NT2/D1 (cell line): Measurements from ENCODE around the gene FLRT1.

ENCODE experiments used
- DNase-seq: peaks from one replicate; pipeline ENCODE4 v3.0.0-alpha.2; 2011; ENCODE audit warnings: low read depth, low spot score
- H3K27me3 ChIP-seq: 2 replicates; pipeline ENCODE4 v1.6.0; 2011; ENCODE audit warnings: mild to moderate bottlenecking; ENCODE audit not compliant: insufficient read length, insufficient read depth
- H3K36me3 ChIP-seq: 2 replicates; pipeline ENCODE4 v1.6.1; 2011; ENCODE audit warnings: mild to moderate bottlenecking, low read length, mixed read lengths; ENCODE audit not compliant: insufficient read depth, insufficient read length
- H3K4me1 ChIP-seq: 2 replicates; pipeline ENCODE4 v1.5.1; 2011; ENCODE audit not compliant: insufficient read depth, insufficient read length
- H3K4me3 ChIP-seq: 2 replicates; pipeline ENCODE4 v1.5.1; 2011; ENCODE audit warnings: low read depth; ENCODE audit not compliant: insufficient read length
- H3K9ac ChIP-seq: 2 replicates; pipeline ENCODE4 v1.6.0; 2011; ENCODE audit warnings: low read depth; ENCODE audit not compliant: insufficient read length
- H3K9me3 ChIP-seq: 2 replicates; pipeline ENCODE4 v1.5.1; 2011; ENCODE audit warnings: mild to moderate bottlenecking, low read length; ENCODE audit not compliant: insufficient read depth
- SUZ12 ChIP-seq: IDR thresholded peaks from 2 replicates; pipeline ENCODE4 v1.6.1; 2011; ENCODE audit not compliant: insufficient read length, insufficient read depth; ENCODE audit errors: extremely low read depth
- YY1 ChIP-seq: IDR thresholded peaks from 2 replicates; pipeline ENCODE4 v1.6.1; 2011; ENCODE audit not compliant: insufficient read length, insufficient read depth
- ZNF274 ChIP-seq: IDR thresholded peaks from 2 replicates; pipeline ENCODE4 v1.6.1; 2011; ENCODE audit warnings: mild to moderate bottlenecking, low read depth, low read length

Gene FLRT1, protein sequence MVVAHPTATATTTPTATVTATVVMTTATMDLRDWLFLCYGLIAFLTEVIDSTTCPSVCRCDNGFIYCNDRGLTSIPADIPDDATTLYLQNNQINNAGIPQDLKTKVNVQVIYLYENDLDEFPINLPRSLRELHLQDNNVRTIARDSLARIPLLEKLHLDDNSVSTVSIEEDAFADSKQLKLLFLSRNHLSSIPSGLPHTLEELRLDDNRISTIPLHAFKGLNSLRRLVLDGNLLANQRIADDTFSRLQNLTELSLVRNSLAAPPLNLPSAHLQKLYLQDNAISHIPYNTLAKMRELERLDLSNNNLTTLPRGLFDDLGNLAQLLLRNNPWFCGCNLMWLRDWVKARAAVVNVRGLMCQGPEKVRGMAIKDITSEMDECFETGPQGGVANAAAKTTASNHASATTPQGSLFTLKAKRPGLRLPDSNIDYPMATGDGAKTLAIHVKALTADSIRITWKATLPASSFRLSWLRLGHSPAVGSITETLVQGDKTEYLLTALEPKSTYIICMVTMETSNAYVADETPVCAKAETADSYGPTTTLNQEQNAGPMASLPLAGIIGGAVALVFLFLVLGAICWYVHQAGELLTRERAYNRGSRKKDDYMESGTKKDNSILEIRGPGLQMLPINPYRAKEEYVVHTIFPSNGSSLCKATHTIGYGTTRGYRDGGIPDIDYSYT

DNA sequence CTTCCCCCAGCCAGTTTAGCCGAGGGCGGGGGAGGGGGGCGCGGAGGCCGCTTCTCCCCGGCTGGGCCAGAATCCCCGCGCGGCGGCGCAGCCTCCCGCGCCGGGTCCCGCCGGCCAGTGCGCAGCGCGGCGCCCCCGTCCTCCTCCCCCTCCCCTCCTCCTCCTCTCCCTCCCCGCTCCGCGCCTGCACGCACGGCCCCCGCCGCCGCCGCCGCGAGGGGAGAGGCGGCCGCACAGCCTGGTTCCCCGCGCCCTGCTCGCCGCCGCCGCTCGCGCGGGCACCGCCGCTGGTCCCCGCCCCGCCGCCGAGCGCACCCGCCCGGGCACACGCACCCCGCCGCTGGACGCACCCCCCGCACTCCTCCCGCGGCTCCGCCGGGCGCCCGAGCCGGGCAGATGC, at the start of gene FLRT1:
Gene FLRT1, plus strand, starts transcription at position 356 of the 400 bp plus-strand sequence. CDS start 80,337 bp downstream, outside the sequence.
- TF ChIP-seq YY1 = no peak
- no peak for TF ChIP-seq ZNF274
- TF ChIP-seq SUZ12 = no peak
- peak within 1 kb of the TSS; percentile 73 for H3K9ac ChIP-seq
- no peak for DNase-seq
- H3K36me3 ChIP-seq = no peaks in the 10 kb centered on the region
- peaks cover 74% of the 10 kb centered on the region for H3K27me3 ChIP-seq
- H3K9me3 ChIP-seq = no peaks in the 10 kb centered on the region
- peak within 1 kb of the TSS; percentile 48 for H3K4me3 ChIP-seq
- H3K4me1 ChIP-seq = peaks cover 10% of the 10 kb centered on the region

DNA sequence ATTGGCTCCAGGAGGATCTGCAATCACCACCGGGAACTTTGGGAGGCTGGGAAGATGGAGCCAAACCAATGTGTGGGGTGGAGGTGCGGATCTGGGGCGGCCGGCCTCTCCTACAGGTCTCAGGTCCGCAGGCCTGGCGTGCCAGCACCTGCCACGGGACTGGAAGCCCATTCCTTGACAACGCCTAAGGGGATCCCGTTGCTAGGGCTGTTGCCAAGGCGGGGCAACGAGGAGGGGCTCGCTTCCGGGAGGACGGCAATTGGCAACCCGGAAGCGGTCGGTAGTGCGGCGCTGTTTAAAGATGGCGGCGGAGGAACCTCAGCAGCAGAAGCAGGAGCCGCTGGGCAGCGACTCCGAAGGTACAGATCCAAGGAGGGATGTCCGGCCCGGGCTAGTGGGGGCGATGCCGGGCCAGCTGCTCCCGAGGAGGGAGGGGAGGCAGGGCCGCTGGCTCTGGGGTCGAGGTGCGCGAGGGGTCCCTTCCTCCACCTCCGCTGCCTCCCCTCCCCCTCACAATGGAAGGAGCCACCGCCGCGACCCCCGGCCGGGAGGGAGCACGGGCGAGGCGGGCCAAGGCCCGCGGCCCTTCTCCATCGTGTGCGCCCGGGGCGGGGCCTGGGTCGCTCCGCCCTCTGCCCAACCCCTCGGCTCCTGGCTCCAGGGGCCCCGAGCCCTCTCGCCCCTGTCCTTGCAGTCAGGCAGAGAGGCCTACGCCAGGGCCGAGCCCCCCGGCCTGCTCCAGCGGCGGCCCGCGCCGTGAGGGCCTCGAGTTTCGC, 49.4 kb upstream of the FLRT1 start, which contains the start of gene OTUB1:
Gene OTUB1, plus strand, starts transcription at position 283 of the 776 bp plus-strand sequence. Its CDS starts 19 bp downstream, at position 302.
- peak within 1 kb of the TSS; percentile 100 for H3K9ac ChIP-seq
- H3K27me3 ChIP-seq = no peaks in the 10 kb centered on the region
- peaks cover 38% of the 10 kb centered on the region for H3K36me3 ChIP-seq
- peak; percentile 97 for DNase-seq
- H3K4me3 ChIP-seq = peak within 1 kb of the TSS; percentile 96
- TF ChIP-seq YY1 = peak; percentile 85
- no peak for TF ChIP-seq SUZ12
- no peak for TF ChIP-seq ZNF274
- no peaks in the 10 kb centered on the region for H3K9me3 ChIP-seq
- peaks cover 22% of the 10 kb centered on the region for H3K4me1 ChIP-seq

DNA sequence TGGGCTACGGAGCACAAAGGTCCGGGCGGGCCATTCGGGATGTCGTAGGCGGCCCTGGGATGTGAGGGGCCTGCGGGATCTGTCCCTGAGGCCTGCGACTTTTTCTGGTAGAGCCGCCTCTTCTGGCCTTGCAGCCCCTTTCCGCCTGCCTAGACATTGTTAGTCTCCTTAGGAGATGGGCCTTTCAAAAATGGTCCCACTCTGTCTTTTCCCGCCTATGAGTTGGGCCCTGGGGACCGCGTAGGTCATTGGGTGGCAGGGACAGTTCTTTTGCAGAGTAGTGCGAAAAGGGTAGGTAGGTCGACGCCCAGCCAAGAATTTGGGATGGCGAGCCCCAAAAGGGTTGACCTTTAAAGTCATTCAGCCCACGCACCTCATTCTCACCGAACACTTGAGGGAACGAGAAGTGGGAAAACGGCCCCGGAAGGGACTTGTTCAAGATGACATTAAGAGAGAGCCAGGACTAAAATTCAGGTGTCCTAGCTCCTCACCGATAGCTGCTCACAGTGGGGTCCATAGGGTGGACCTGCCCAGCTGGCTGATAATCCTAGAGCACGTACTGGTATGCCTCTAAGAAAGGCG, 48.7 kb upstream of the FLRT1 start:
- Histone ChIP-seq H3K36me3 (peaks cover 45% of the 10 kb centered on the region), H3K4me1 (peaks cover 22% of the 10 kb centered on the region), H3K9me3 (no peaks in the 10 kb centered on the region), H3K27me3 (no peaks in the 10 kb centered on the region), H3K4me3 (peak overlapping the region; percentile 96), H3K9ac (peak overlapping the region; percentile 100)
- TF ChIP-seq SUZ12 (no peak), ZNF274 (no peak), YY1 (no peak)
- no peak for DNase-seq

DNA sequence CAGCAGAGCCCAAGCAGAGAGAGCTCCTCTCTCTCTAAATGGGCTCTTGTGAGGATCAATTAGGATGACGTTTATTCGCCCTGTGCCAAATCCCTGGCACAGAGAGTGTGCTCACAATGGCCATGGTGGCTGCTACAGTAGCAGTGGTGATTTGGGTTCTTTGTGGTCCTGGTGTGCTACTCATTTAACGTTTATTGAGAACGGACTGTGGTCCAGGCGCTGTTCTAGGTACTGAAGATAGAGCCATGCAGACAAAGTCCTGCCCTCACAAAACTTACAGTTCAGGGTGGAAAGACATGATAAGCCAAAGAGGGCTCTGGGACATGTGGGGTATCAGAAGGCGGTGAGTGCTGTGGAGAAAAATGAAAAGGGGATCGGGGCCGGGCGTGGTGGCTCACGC, 44.2 kb upstream of the FLRT1 start:
- Histone ChIP-seq H3K4me3 (no peak overlapping the region), H3K4me1 (peaks cover 11% of the 10 kb centered on the region), H3K9me3 (no peaks in the 10 kb centered on the region), H3K27me3 (no peaks in the 10 kb centered on the region), H3K36me3 (peaks cover 82% of the 10 kb centered on the region), H3K9ac (no peak overlapping the region)
- TF ChIP-seq YY1 (no peak), SUZ12 (no peak), ZNF274 (no peak)
- no peak for DNase-seq

DNA sequence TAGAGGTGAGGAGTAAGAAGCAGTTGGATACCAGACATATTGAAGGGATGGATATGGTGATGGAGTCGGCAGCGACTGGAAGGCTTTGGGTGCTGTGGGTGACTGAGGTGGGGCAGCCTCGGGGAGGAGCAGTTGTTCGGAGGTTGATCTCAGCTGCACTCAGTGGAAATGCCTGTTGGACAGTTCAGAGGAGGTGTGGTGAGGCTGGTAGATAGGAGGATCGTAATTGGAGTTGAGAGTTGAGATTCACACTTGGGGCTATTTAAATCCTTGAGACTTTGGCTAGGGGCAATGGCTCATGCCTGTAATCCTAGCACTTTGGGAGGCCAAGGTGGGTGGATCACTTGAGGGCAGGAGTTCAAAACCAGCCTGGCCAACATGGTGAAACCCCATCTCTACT, 42.6 kb upstream of the FLRT1 start:
- Histone ChIP-seq H3K4me1 (peaks cover 19% of the 10 kb centered on the region), H3K4me3 (no peak overlapping the region), H3K27me3 (no peaks in the 10 kb centered on the region), H3K9me3 (no peaks in the 10 kb centered on the region), H3K36me3 (peaks cover 85% of the 10 kb centered on the region), H3K9ac (no peak overlapping the region)
- DNase-seq = no peak
- TF ChIP-seq SUZ12 (no peak), ZNF274 (no peak), YY1 (no peak)

DNA sequence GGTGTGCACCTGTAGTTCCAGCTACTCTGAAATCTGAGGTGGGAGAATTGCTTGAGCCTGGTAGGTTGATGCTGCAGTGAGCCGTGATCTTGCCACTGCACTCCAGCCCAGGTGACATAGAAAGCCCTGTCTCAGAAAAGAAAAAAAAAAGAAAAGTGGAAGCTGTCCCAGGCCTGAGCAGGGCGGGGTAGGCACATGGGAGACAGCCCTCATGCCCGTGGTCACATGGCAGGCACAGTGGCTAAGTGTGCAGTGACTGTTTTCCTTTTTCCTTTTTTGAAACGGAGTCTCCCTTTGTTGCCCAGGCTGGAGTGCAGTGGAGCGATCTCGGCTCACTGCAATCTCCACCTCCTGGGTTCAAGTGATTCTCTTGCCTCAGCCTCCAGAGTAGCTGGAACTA, 41.7 kb upstream of the FLRT1 start:
- no peak overlapping the region for H3K4me3 ChIP-seq
- no peaks in the 10 kb centered on the region for H3K27me3 ChIP-seq
- TF ChIP-seq YY1 (no peak), ZNF274 (no peak), SUZ12 (no peak)
- H3K4me1 ChIP-seq = peaks cover 22% of the 10 kb centered on the region
- no peaks in the 10 kb centered on the region for H3K9me3 ChIP-seq
- H3K9ac ChIP-seq = no peak overlapping the region
- no peak for DNase-seq
- H3K36me3 ChIP-seq = peaks cover 79% of the 10 kb centered on the region
